Measurements from ENCODE around the gene PCYOX1L.

Gene PCYOX1L

DNA sequence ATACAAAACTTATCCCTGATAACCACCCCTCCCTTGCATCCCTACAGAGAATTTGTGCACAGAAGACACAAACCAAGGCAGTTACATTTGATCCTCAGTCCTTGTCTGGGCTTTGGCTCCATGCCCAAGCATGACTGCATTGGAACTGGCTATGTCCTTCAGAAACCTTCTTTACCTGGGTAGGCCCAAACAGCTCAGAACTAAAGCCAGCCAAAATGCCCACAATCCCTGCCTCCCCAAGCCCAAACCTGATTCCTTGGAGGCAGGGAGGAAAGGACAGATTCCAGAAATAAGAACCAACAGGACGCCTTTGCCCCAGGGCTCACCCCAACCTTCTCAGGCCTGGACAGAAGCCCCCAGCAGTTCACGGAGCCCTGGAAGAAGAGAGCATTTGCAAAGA lies 13.0 kb downstream of the PCYOX1L start:
- DNase-seq = no peak

DNA sequence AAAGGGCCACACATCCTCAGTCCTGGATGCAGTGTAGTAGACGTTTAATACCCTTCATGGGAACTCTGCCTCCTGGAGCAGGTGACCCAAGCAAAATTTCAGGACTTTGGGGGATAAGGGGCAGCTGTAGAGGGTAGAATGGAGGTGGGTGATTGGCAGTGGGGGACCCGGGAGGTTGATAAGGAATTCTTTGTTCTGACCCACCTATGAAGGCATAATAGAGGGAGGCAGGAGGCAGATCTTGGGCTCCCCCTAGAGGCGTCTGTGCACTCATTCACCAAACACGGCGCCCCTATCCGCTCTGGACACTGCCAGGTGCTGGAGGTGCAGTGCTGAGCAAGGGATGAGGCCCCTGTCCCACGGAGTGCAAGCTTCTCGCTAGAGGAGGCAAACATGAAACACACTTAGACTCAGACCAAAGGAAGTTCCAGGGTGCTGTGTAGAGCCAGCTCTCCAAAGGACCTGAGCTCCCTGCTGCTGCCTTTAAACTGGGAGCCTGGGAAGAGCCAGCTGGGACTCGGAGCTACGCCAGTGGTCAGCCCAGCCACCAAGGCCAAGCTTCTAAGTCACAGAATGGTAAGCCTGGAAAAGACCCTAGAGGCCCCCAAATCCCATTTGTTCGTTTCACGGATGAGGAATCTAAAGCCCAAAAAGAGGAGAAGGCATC lies 13.6 kb downstream of the PCYOX1L start:
- DNase-seq = peak; percentile 46

GRCh38 chr5:149372076-149372795 lies 14.4 kb downstream of the PCYOX1L start:
- DNase-seq = no peak

DNA sequence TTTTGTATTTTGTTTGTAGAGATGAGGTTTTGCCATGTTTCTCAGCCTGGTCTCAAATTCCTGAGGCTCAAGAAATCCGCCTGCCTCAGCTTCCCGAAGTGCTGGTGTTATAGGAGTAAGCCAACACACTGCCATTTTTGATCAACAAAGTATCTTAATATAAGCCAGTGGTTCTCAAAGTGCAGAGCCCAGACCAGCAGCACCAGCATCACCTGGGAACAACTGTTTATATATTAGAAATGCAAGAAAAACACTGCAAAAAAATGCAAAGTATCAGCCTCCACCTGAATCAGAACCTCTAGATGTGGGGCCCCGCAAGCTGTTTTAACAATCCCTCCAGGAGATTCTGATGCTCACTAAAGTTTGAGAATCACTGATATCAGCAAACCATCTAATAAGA lies 15.1 kb downstream of the PCYOX1L start:
- DNase-seq = no peak

GRCh38 chr5:149374303-149374702 lies 16.5 kb downstream of the PCYOX1L start:
- DNase-seq = no peak

DNA sequence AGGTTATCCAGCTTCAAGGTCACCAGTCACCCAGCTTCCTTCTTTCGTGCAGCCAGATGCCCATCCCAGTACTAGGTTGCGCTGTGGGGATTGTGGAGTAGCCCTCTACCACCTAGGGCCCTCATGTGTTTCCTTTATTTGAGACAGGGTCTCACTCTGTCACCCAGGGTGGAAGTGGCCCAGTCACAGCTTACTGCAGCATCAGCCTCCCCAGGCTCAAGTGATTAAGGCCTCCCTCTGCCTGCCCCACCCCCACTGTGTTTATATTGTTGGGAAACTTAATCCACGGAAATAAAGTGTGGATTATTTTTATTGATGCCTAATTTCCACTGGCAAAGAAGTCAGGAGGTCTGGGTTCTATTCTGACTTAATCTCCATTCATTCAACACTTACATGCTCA lies 17.0 kb downstream of the PCYOX1L start:
- DNase-seq = no peak

- DNase-seq = no peak
Observed at GRCh38 chr5:149375434-149375833, 17.6 kb downstream of the PCYOX1L start.

DNA sequence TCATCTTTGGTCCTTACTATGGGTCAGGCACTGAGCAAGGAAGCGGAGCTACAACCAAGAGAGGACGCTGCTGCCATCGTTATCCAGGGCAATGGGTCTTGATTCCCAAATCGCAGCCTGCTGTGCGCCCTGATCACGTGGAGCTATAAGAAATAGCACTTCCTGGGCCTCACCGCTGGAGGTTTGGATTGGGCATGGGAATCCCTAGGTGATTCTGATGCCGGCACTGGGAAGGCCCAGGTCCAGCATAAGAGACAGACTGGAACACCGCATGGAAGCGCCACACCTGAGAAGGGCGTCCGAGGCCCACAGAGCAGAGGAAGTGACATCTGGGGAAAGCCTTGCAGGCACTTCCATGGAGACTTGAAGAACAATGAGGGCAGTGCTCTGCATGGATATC lies 18.3 kb downstream of the PCYOX1L start:
- no peak for DNase-seq

- DNase-seq = no peak
Observed at GRCh38 chr5:149376711-149377447, 19.0 kb downstream of the PCYOX1L start.

- DNase-seq = no peak
Observed at GRCh38 chr5:149378241-149378820, 20.5 kb downstream of the PCYOX1L start.

DNA sequence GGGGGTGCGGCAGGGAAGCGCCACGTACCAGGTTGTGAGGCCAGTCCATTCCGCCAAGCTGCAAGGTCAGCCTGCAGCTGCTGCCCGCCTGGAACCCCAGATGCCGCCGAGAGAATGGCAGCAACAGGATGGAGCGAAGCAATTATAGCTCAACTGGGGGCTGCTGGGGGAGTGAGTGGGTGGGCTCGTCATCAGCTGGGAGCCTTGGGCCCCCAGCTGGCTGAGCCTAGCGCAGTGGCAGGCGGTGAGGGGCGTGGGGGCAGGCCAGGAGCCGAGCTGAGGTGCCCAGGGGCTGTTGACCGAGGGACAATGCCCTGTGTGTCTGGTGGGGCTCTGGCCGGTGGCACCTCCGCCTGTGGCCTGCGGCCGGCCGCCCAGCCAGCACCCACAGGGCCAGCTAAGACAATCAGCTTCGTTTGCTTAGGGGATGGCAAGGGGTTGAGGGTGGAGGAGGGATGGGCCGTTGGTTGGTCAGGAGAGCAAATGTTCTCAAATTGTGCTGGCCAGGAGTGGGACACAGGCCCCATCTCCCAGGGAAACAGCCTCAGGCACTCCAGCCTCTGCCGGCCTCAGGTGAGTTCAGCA lies 21.4 kb downstream of the PCYOX1L start, which contains the start of gene IL17B:
IL17B (minus strand) TSS at position 116 of the 585 bp plus-strand sequence; CDS start at position 49, 67 bp downstream.
- DNase-seq = no peak

GRCh38 chr5:149379818-149380374 lies 22.1 kb downstream of the PCYOX1L start:
- no peak for DNase-seq

DNA sequence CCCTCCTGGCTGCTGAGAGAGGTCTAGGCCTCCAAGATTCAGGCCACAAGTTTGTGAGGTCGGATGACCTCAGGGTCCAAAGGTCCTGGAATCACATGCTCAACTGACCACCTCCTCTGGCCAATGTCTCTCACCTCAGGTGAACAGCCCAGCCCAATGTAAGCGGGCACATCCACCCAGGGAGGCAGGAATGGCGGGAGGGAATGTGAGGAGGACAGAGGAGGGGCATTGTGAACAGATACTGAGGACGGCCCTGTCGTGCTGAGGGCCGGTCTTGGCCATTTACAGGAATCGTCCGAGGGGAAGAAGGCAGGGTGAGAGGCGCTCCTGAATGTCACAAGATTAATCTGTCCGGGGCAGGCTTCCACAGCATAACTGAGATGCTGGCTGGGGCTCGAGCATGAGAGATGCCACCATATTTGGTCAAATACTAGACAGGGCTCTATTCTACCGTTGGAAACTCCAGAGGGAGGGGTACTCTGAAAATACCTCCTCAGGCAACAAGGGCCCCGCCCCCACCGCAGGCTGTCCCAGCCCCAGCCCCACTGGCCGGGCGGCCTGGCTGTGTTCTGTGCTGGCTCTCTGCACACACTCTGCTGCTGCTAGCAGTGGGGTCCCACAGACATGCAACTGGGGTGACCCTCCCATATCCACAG lies 22.7 kb downstream of the PCYOX1L start:
- DNase-seq = no peak

DNA sequence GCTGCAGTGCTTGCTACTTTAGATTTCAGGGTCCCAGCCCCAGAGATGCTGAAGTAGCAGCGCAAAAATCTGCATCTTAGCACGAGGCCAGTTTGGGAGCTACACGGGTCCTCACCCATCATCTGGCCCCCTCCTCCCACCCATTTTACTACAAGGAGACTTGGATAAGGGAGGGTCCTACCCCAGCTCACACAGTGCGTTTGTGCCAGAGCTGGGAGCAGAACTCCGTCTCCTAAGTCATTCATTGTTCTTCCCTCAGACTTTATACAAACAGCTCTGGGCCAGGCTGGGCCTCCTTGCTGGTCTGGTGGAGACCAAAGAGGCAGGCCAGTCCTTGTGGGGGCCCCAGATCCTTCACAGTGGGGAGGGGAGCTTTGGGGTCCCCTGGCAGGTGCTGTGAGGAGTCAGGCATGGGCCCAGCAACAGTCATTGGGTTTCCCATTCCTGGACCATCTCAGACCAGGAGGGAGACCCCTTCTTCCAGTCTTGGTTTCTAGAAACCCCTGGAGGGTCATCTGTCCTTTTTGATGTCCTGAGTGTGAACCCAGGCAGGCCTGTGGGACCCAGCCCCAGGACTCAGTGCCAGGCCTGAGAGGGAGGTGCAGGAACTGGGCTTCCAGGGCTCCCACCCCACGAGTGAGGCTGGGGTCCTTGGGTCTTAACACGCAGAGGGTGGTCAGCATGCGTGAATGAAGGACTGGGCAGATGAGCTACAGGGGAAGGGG lies 23.6 kb downstream of the PCYOX1L start:
- DNase-seq = no peak

DNA sequence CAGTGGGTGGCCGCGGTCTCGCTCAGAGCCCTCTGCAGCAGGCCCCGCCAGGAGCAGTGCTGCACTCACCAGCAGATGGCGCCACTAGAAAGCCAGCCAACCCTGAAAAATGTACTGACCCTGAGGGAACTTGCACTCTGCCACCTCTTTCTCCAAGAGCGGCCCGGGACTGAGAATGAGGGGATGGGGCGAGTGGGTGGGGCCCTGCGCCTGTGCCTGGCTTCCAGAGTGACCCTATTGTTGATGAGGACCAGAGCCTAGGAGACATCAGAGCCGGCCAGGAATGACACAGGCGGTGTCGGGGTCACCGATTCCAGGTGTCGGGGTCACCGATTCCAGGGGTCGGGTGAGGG lies 24.1 kb downstream of the PCYOX1L start:
- DNase-seq = peak; percentile 24

DNA sequence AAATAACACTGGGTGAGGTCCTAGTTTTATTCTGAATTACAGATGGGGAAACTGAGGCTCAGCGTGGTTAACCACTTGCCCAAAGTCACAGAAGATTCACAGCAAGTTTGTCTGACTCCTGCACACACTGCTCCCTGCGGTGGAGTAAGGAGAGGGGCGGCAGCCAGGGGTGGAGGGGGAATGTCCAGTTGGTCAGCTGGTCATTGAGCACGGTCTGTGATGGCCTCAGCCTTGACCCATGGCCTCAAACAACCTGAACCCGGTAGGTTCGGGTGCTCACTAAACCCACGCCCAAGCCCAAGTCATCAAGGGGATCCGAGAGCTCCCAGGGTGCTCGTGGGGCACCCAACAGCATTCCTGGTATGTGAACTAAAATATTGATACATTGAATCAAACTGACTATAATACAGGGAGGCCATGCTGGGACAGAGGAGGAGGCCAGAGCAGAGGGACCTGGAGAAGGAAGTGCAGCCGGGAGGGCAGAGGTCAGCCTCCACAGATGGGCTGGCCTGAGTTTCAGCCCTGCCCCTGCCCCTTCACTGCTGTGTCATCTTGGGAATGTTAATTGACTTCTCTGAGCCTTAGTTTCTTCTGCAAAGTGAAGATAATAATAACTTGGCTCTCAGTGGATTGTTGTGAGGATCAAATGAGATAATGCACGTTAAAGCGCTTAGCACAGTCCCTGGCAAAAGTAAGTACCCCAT lies 24.8 kb downstream of the PCYOX1L start:
- DNase-seq = no peak

GRCh38 chr5:149383399-149383798 lies 25.6 kb downstream of the PCYOX1L start:
- DNase-seq = no peak

GRCh38 chr5:149386166-149386565 lies 28.3 kb downstream of the PCYOX1L start:
- no peak for DNase-seq

GRCh38 chr5:149387081-149387631 lies 29.3 kb downstream of the PCYOX1L start:
- DNase-seq = no peak

DNA sequence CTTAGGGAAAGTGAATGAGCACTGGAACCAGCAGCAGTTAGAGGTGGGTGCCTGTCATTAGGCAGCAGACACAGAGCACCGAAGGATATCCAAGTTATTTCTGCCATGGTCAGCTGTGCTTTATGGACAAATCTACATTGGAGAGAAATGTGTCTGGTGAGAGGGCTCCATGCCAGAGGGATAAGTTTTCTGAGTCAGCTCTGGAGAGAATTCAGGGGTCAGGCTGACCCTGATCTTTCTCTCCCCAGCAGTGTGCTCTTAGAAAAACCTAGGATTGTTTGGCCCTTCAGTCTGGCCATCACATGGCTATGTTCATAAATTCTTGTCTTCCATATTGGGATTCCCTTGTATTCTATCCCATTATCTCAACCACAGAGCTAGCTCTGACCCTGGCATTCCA lies 30.1 kb downstream of the PCYOX1L start:
- DNase-seq = no peak
